HUDEP-2 (cell line): Measurements from ENCODE around the gene GPC4.
"Not testable (repeated sequence)": the region's sequence is repeated elsewhere in the genome, so short reads cannot be mapped to it uniquely, and the experiment has no call there.

Experiments used
- DNase-seq, 76 experiments: peaks; one replicate each; lab custom pipeline; 2025; ENCODE audit not compliant: unreplicated experiment in 76 of 76; lab: John Stamatoyannopoulos, UW

The GPC4 gene

GRCh38 chrX:133370696-133371275 is 44.5 kb downstream of the GPC4 start:
- DNase-seq = no peak

GRCh38 chrX:133369065-133369464 is 46.2 kb downstream of the GPC4 start:
- DNase-seq = no peak

- no peak for DNase-seq
These were observed 48.6 kb downstream of the GPC4 start for GRCh38 chrX:133366735-133367134.

DNA sequence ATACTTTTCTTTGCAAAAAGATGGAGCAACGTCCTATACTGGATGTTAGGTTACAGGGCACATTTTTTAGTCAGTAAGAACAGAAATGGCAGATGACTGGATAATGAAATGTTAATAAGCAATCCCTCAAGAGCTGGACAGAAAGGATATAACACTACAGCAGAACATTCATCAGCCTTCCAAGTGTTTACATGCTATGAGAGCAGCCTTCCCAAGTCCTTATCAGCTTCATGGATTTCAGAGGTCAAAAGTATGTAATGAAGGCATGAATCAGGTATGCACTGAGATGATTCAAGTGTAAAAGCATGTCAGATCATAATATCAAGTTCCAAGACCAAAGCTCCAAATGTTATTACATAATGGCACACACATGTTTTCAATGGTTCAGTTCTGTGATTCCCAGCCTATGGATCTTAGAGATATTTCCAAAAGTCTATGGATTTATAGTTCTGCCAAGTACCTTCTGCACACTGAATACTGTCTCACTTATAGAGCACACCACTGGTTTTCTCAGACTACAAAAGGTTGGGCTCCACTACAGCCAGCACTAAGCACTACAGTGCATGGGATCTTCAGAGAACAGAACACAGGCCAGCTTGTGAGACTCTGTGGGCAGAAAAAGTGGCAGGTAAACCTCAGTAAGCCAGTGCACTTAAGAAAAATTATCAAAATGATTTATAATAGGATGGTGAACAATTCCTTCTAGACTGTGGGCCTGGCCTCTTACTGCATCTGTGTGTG is 49.2 kb downstream of the GPC4 start:
- no peak for DNase-seq

- no peak for DNase-seq
These were observed 50.4 kb downstream of the GPC4 start for GRCh38 chrX:133364865-133365264.

- DNase-seq = no peak
These were observed 51.1 kb downstream of the GPC4 start for GRCh38 chrX:133364196-133364595.

DNA sequence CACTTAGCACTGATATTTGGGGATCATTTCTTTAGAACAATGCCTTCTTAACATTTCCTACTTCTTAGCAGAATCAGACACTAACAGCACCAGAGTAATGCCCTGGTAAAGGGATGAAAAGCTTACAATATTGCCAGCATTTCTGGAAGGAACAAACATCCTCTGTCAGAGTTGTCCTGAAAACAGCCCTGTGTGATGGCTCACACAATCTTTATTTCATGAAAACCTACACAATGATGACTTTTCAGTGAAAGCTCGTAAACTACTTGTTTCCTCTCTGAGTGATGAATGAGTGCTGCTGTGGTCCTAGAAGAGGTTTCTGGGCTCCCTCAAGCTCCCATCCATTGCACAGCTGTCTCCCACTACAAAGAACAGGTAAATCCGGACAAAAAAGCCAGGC is 52.8 kb downstream of the GPC4 start:
- DNase-seq = no peak

DNA sequence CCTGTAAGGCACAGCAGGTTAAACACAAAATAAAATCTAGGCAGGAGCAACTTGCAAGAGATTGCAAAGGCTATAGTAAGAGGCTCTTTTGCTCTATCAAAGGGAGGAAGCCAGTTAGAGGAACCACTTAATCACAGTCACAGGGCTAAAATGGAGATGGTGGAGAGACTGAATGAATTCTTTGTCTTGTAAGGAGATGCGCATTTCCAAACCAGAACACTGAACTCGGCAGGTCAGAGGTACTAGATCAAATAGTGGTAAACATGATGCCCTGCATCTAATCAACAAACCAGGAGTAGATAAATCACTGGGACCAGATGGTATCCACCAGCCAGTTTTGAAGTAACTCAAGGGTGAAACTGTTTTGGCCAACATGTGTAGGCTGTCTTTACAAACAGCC is 55.8 kb downstream of the GPC4 start:
- no peak for DNase-seq

DNA sequence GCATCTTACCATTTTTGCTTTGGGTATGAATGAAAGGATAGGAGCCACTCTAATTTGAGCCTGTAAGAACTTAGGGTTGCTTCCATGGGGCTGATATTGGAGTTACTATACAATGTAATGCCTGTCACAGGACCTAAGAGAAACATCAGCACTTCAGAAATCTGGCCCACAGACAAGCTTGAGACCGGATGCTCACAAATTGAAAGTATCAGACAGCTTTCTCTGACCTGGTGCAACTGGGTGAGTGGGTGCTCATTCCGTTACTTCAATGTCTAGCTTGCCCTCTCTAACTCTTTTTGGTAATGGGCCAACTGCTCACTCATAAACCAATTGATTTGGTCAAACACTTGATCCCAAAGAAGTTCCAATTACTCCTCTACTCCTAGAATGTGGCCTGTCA is 62.1 kb downstream of the GPC4 start:
- no peak for DNase-seq

- no peak for DNase-seq
These were observed 64.5 kb downstream of the GPC4 start for GRCh38 chrX:133350751-133351150.

GRCh38 chrX:133346026-133346425 is 69.3 kb downstream of the GPC4 start:
- no peak for DNase-seq

DNA sequence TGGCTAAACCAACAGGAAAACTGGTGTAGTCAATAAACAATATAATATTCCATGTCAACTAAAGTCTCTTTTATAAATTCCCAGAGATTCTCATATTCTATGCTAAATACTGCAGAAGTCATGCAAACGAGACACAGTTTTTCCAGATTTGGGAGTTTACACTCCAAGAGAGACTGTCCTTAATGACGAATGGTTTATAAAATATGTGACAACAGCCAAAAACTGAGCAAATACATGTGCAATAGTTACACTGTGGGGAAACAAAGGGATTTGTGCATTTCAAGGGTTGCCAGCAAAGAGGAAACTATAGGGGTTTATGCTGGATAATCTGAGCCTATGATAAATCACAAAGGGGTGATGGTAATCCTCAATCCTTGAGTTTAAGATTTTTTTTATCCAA is 75.7 kb downstream of the GPC4 start:
- no peak for DNase-seq

GRCh38 chrX:133337250-133337649 is 78.0 kb downstream of the GPC4 start:
- no peak for DNase-seq

- DNase-seq = peak in 6 of 76 experiments; percentile 0 to 7 (median 0)
These were observed 80.3 kb downstream of the GPC4 start for GRCh38 chrX:133335027-133335426.

GRCh38 chrX:133333154-133333750 is 82.0 kb downstream of the GPC4 start:
- DNase-seq = no peak

DNA sequence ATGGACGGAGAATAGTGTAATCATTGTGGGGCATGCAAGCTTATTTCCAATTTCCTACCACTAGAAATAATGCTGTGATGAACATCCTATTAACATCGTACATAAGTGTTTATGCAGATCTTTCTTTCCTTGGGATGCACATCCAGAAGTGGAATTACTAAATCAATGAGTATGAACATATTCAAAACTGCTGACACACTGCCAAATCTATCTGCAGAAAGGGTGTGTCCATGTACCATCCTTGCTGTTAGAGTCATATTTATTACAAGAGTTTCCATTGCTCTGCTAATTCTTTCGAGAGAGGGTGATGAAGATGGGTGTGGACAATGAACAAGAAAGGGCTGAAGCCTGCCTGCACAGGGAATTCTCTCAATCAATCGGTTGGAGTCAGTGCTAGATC is 82.6 kb downstream of the GPC4 start:
- DNase-seq = no peak

DNA sequence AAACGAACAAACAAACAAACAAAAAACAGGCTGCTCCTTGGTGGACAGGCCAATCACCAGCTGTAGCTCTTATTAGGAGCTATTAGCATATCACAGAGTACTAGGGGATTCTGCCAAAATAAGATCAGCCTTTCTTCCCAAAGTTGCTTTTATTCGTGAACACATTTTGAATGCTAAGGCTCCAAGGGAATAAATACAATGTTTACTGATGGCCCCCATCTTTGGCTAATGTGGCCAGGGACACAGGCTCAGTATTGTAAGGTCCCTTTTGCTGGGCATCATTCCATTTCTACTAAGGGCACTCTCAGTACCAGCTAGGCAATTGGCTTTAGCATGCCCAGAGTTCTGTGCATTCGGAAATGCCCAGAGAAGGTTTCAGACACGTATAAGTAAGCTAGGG is 84.3 kb downstream of the GPC4 start:
- no peak for DNase-seq

DNA sequence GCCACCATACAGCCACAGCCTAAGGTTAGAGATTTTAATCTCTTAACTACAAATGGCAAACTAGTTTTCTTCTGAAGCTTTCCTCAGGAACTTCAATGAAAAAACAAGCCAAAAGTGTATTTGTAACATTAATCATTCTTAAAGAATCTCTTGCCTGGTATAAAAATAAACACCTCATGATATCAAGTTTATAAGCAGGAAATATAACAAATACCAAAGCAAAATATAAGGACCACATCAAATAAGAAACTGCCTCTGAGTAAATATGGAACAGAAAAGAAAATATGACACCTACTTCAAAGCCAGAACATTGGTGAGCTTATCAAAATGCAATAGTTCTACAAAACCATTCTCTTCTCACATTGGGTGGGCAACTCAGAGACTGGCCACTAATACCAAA is 89.9 kb downstream of the GPC4 start:
- no peak for DNase-seq

DNA sequence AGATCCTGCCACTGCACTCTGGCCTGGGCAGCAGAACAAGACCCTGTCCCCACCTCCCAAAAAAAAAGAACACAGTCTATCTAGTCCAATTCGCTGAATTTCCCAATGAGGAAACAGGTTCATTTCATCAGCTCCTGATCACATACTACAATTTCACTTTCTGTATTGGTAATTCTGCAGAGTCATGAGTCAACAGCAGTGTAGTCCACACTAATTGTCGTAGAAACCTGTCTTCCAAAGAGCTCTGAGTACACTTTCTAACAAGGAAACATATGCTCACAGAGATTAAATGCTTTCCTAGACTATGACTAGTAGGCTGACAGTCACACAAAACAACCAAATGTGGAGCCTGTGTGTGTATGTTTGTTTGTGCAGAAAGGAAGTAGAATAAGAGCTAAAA is 91.9 kb downstream of the GPC4 start:
- no peak for DNase-seq

DNA sequence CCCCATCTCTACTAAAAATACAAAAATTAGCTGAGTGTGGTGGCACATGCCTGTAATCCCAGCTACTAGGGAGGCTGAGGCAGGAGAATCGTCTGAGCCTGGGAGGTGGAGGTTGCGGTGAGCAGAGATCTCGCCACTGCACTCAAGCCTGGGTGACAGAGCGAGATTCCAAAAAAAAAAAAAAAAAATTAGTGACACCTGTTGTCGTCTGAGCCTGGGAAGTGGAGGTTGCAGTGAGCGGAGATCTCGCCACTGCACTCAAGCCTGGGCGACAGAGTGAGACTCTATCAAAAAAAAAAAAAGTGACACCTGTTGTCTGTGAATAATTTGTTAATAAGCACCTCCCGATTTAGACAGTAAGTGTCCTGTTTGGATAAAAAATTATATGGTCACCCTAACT is 93.0 kb downstream of the GPC4 start:
- not testable (repeated sequence) for DNase-seq

- no peak for DNase-seq
These were observed 93.8 kb downstream of the GPC4 start for GRCh38 chrX:133321451-133321850.

GRCh38 chrX:133314281-133314680 is 101.0 kb downstream of the GPC4 start:
- DNase-seq = no peak
